ENCODE measurements around the gene LCP1. TPM values are rescaled to one million over a fixed set of nuclear protein-coding genes. Genes with fewer than 3 reads are reported as not detected.

The LCP1 gene
- total RNA-seq, 2 donors from 2014 or later, result 844 to 1,356 TPM

GRCh38 chr13:46079770-46080169, 102.2 kb downstream of the LCP1 start:
- Mint-ChIP-seq H3K27ac (no peak overlapping the region), H3K9me3 (no peaks in the 10 kb centered on the region), H3K4me1 (ENCODE audit: low read depth in 2 of 2) (peaks cover 8 to 14% of the 10 kb centered on the region in 2 donors), H3K36me3 (no peaks in the 10 kb centered on the region), H3K4me3 (no peak overlapping the region), H3K27me3 (peaks cover 6 to 11% of the 10 kb centered on the region in 2 donors)
- ATAC-seq (peak in 1 of 2 donors; percentile 56), DNase-seq (ENCODE audit: low spot score) (no peak)

- Mint-ChIP-seq H3K4me3 (no peak overlapping the region), H3K9me3 (no peaks in the 10 kb centered on the region), H3K27me3 (peaks cover 6 to 12% of the 10 kb centered on the region in 2 donors), H3K27ac (no peak overlapping the region), H3K36me3 (no peaks in the 10 kb centered on the region), H3K4me1 (ENCODE audit: low read depth in 2 of 2) (peaks cover 8 to 14% of the 10 kb centered on the region in 2 donors)
- DNase-seq (ENCODE audit: low spot score), result no peak
- no peak for ATAC-seq
Observed at GRCh38 chr13:46077265-46077664, 104.7 kb downstream of the LCP1 start.

GRCh38 chr13:46076827-46077226, 105.2 kb downstream of the LCP1 start:
- no peak overlapping the region for H3K4me3 Mint-ChIP-seq
- ATAC-seq (no peak), DNase-seq (ENCODE audit: low spot score) (no peak)
- H3K9me3 Mint-ChIP-seq, result no peaks in the 10 kb centered on the region
- H3K27me3 Mint-ChIP-seq, result peaks cover 6 to 12% of the 10 kb centered on the region in 2 donors
- no peak overlapping the region for H3K27ac Mint-ChIP-seq
- peaks cover 8 to 14% of the 10 kb centered on the region in 2 donors for H3K4me1 Mint-ChIP-seq (ENCODE audit: low read depth in 2 of 2)
- no peaks in the 10 kb centered on the region for H3K36me3 Mint-ChIP-seq

Other genes starting within 250 kb of the LCP1 start
- gene ZC3H13, start 129.4 kb downstream of the LCP1 start, total RNA-seq, result 10 to 100 TPM; 49.1 to 65.0 TPM
- not detected for gene CPB2, start 77.1 kb downstream of the LCP1 start, total RNA-seq
- under 1 TPM; 0.42 to 0.59 TPM for gene LRRC63, start 29.8 kb upstream of the LCP1 start, total RNA-seq
- 1 to 10 TPM; 2.0 to 3.0 TPM for gene RUBCNL, start 205.1 kb upstream of the LCP1 start, total RNA-seq